Inflammatory macrophage treated with lipopolysaccharide for 4 hours (primary cell): ENCODE measurements around the gene SMC1A.
"Not testable (repeated sequence)": the region's sequence is repeated elsewhere in the genome, so short reads cannot be mapped to it uniquely, and the experiment has no call there.

Experiments
- DNase-seq: peaks from one replicate; pipeline ENCODE4 v3.0.0-alpha.2; 2020

Gene SMC1A

GRCh38 chrX:53422086-53422860, at the start of gene SMC1A:
Gene SMC1A (minus strand): TSS chrX:53422654. CDS start chrX:53422600, 54 bp downstream.
- DNase-seq = peak; percentile 95

GRCh38 chrX:53471346-53471745, 48.9 kb upstream of the SMC1A start:
- DNase-seq = no peak

GRCh38 chrX:53468659-53469058, 46.2 kb upstream of the SMC1A start:
- DNase-seq = not testable (repeated sequence)

GRCh38 chrX:53458082-53458481, 35.6 kb upstream of the SMC1A start:
- no peak for DNase-seq

GRCh38 chrX:53456254-53456653, 33.8 kb upstream of the SMC1A start:
- peak; percentile 62 for DNase-seq

- DNase-seq = peak; percentile 19
These were observed 30.4 kb upstream of the SMC1A start for GRCh38 chrX:53452812-53453211.

GRCh38 chrX:53449632-53450031, 27.2 kb upstream of the SMC1A start:
- DNase-seq = no peak

GRCh38 chrX:53447441-53447840, 25.0 kb upstream of the SMC1A start:
- no peak for DNase-seq

GRCh38 chrX:53445977-53446376, 23.5 kb upstream of the SMC1A start:
- DNase-seq = peak; percentile 53

GRCh38 chrX:53442322-53442631, 19.8 kb upstream of the SMC1A start:
- DNase-seq = peak; percentile 7

GRCh38 chrX:53441531-53442321, 19.3 kb upstream of the SMC1A start:
- peak; percentile 57 for DNase-seq

- peak; percentile 73 for DNase-seq
These were observed 18.4 kb upstream of the SMC1A start for GRCh38 chrX:53440621-53441517.

GRCh38 chrX:53440101-53440500, 17.6 kb upstream of the SMC1A start:
- no peak for DNase-seq

GRCh38 chrX:53438832-53439230, 16.4 kb upstream of the SMC1A start:
- no peak for DNase-seq

- no peak for DNase-seq
These were observed 15.8 kb upstream of the SMC1A start for GRCh38 chrX:53438174-53438831.

GRCh38 chrX:53437206-53437605, 14.8 kb upstream of the SMC1A start:
- DNase-seq = no peak

GRCh38 chrX:53435997-53436396, 13.5 kb upstream of the SMC1A start:
- peak; percentile 59 for DNase-seq

GRCh38 chrX:53433651-53434639, 11.5 kb upstream of the SMC1A start, which contains the start of gene HSD17B10:
Gene HSD17B10 (minus strand): TSS chrX:53434370. CDS start chrX:53434345, 25 bp downstream.
- peak; percentile 85 for DNase-seq

GRCh38 chrX:53430231-53430630, 7.8 kb upstream of the SMC1A start:
- DNase-seq = no peak

GRCh38 chrX:53429755-53430154, 7.3 kb upstream of the SMC1A start:
- DNase-seq = no peak

GRCh38 chrX:53422861-53423306, 430 bp upstream of the SMC1A start, which contains the start of gene RIBC1:
Gene RIBC1 (plus strand): TSS chrX:53422873. CDS start chrX:53426277, 3,404 bp downstream.
- DNase-seq = no peak
